Jurkat, Clone E6-1 (cell line): ENCODE measurements around the gene EXOSC9.

Experiments
- DNase-seq: peaks from one replicate; pipeline ENCODE4 v3.0.0-alpha.2; 2011; ENCODE audit warnings: low read depth, low spot score
- H3K4me3 ChIP-seq: 2 replicates; pipeline ENCODE4 v1.5.1; 2011; ENCODE audit warnings: mild to moderate bottlenecking, low read length, control low read depth, moderate library complexity

EXOSC9 gene

DNA sequence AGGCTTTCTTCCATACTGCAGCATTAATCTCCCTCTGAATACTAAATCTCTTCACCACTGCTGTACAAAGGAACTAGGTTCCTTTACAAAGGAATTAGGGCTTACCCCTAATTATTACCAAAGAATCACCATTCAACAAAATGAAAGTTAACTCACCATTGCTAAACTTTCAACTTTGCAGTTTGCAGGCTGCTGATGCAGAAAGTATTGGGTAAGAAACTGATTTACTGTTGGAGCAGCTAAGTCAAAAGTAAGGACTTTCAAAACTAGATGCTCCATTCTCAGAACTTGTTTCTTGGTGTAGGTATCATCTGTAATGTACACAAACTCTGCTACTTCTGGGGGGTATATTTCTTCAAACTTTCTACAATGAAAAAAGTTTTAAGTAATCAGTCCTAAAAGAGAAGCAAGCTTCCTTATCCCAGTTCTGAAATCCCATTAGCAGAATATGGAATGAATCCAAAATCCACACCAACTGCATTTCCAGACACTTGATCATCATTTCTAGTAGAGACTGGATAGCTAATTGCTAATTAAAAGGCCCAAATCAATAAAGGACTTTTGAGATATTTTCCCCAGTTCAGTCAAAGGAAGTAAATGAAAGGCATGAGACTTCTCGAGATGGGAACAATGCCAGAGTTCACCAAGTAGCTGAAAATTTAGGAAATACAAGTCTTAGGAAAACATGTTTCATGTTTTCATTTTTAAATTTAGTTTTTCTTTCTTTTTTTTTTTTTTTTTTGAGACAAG, 18.3 kb downstream of the EXOSC9 start:
- no peak for DNase-seq
- no peak overlapping the region for H3K4me3 ChIP-seq

GRCh38 chr4:121822047-121822446, 20.9 kb downstream of the EXOSC9 start:
- peak overlapping the region; percentile 81 for H3K4me3 ChIP-seq
- no peak for DNase-seq

- peak overlapping the region; percentile 81 for H3K4me3 ChIP-seq
- peak; percentile 57 for DNase-seq
Observed at GRCh38 chr4:121822796-121823504, 21.8 kb downstream of the EXOSC9 start.

DNA sequence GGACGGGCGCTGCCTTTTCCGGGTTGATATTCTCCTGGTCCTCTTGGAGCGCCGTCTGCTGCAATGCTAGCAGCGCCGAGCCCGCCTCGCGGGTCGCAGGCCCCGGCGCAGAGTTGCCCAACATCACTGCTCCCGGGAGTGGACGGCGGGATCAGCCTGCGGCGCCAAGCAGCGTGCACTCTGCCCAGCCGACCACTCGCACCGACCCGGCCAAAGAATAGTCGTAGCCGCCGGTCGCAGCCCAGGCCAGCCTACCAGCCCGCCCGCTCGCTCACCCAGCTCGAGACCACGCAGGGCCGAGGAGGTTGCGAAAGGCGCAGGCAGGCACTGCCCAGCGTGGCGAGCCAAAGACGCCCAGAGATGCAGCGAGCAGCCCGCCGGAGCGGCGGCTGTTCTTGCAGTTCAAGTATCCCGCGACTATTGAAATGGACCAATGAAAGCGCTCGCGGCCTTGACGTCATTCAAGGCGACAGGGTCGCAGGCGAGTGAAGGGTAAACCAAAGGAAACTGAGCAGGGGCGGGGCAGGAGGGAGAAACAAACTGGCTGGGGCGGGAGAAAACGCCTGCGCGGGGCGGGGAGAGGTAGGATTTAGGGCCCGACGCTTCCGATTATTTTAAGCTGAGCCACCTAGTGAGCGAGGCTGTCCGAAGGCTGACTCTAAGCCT, 22.5 kb downstream of the EXOSC9 start, which contains the start of gene CCNA2:
CCNA2 (minus strand) TSS at position 379 of the 666 bp plus-strand sequence; CDS start at position 124, 255 bp downstream.
- H3K4me3 ChIP-seq: peak within 1 kb of the TSS; percentile 81
- DNase-seq: peak; percentile 99

DNA sequence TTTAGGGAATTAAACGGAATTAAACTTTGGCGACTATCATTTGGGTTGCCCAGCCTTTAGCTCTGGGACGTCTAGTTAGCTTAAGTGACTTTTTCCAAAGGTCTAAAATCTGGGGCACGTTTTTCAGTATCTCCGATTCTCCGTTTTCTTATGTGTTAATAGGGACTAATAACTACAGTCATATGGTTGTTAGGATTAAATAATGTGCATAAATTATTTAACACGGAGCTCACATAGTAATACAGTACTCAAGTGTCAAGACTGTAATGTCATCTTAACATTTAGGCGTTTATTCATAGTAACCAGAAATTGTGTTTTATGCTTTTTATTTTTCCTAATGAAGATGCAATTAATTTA, 23.0 kb downstream of the EXOSC9 start:
- no peak for DNase-seq
- peak overlapping the region; percentile 81 for H3K4me3 ChIP-seq

DNA sequence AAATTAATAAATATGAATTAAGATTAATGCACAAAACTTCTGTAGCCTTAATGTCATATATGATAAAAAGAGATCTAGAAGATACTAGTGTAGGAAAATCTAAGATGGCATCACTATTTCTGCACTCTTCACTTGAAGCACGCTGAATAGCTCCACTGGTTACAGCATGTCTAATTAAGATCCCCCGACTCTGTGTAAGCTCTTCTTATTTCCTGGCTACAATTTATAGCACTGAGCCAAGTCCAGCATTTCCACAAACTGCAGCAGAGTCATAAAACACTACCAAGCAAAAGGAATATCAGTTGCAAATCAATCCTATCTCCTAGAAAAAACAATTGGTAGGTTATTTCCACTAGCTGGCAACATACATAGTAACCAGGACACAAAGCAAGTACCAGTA, 23.8 kb downstream of the EXOSC9 start:
- no peak overlapping the region for H3K4me3 ChIP-seq
- DNase-seq: no peak

DNA sequence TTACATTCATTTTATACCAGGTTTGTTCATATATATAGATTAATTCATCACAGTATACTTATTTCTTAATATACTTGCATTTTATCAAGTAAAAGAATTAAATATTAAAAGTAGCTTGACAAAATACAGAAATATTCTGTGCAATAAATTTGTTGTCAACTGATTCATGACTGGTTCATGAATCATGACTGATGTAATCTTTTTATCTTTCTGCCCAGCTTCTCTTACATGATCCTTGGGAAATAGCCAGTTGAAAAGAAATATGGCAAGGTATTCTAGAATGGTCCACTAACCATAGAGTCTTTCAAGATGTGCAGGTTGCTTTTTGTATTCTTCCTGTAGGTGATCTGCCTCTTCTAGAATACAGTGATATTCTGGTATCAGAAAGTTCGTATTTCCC, 26.7 kb downstream of the EXOSC9 start:
- H3K4me3 ChIP-seq: no peak overlapping the region
- DNase-seq: no peak

DNA sequence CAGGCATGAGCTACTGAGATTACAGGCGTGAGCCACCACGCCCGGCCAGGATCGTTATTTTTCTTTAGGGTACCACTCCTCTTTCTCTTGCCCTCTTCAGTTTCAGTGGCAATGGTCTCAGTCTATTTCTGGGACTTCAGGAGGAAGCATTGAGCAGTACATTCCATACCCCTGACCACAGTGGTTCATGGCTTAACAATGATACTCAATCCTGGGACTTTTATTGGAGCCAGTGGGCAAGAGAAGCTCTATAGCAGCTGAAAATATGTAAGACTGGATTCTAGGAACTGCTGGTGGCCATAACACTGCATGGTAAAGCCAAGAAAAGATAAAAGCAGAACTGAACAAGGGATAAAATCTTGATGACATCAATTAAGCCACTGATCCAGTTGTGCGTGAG, 28.4 kb downstream of the EXOSC9 start:
- DNase-seq: no peak
- no peak overlapping the region for H3K4me3 ChIP-seq

GRCh38 chr4:121838136-121838535, 37.0 kb downstream of the EXOSC9 start:
- DNase-seq: no peak
- H3K4me3 ChIP-seq: no peak overlapping the region

GRCh38 chr4:121842862-121843261, 41.7 kb downstream of the EXOSC9 start:
- no peak for DNase-seq
- H3K4me3 ChIP-seq: no peak overlapping the region

- no peak overlapping the region for H3K4me3 ChIP-seq
- DNase-seq: no peak
Observed at GRCh38 chr4:121846662-121847061, 45.5 kb downstream of the EXOSC9 start.

DNA sequence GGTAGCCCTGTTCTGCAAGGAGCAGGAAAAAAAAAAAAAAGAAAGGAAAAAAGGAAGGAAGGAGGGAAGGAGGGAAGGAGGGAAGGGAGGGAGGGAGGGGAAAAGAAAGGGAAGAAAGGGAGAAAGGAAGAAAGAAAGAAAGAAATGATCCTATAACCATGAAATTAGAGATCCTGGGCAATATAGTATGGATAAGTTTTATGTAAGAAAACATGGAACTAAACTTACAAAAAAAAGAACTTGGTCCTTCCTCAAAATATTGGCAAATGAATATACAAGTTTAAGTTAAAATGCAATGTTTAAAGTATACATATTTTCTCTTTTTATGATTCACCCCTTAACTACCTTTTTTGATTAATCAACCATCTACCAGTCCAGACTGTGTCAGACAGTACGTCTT, 50.2 kb downstream of the EXOSC9 start:
- H3K4me3 ChIP-seq: no peak overlapping the region
- DNase-seq: no peak

DNA sequence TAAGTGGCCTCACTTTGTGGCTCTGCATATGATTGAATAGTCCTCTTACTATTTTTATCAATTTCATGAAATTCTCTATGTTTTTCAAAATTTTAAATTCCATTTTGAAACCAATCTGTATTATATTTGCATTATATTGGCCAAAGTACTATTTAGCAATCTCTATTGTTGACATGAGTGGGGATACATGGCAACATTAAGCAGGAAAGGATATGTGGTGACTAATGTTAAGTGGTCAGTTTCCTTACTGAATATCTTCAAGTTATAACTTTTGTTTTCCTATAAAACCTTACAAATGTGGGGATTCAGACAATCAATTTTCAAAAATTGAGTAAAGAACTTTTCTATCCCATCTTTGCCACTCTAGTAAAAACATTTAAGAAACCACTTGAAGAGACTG, 59.0 kb downstream of the EXOSC9 start:
- H3K4me3 ChIP-seq: no peak overlapping the region
- DNase-seq: no peak

DNA sequence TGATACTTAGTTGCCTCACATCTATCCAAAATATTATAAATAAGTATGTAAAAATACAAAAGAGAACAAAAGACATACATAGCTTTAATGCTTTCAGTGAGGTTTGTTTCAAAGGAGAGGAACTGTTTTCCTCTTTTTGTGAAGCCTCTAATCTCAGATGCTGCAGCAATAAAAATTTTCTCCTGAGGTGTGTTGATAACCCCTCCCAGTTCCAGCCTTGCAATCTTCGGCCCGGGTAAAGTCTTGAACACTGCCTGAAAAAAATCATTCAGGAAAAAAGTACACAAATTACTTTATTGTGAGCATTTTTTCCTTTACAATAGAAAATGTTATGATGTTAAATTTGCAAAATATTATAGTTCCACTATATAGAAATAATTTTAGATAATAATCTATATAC, 60.3 kb downstream of the EXOSC9 start:
- H3K4me3 ChIP-seq: no peak overlapping the region
- DNase-seq: no peak

DNA sequence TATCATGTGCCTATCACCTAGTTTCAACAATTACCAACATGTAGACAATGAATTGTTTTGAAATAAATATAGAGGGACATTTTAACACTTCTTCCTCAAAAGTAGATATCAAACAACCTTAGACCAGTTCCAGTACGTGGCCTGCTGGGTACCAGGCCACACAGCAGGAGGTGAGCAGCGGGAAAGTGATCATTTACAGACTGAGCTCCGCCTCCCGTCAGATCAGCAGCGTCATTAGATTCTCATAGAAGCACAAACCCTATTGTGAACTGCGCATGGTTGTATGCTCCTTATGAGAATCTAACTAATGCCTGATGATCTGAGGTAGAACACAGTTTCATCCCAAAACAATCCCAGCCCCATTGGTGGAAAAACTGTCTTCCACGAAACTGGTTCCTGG, 62.7 kb downstream of the EXOSC9 start:
- no peak for DNase-seq
- H3K4me3 ChIP-seq: no peak overlapping the region
